ENCODE data around the gene HCRT.

DNA sequence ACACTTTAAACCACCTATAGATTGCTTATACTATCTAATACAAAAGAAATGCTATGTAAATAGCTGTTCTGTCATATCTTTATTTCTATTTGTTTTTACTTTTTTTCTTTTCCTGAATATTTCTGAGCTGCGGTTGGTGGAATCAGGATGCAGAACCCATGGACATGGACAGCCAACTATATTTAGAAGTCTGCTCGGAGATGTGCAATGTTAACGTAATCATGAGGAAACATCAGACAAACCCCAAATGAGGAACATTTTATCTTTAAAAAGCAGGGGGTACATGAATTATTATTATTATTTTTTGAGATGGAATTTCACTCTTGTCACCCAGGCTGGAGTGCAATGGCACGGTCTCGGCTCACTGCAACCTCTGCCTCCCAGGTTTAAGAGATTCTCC lies 40.4 kb upstream of the HCRT start:
- TF ChIP-seq, protein P1, sequence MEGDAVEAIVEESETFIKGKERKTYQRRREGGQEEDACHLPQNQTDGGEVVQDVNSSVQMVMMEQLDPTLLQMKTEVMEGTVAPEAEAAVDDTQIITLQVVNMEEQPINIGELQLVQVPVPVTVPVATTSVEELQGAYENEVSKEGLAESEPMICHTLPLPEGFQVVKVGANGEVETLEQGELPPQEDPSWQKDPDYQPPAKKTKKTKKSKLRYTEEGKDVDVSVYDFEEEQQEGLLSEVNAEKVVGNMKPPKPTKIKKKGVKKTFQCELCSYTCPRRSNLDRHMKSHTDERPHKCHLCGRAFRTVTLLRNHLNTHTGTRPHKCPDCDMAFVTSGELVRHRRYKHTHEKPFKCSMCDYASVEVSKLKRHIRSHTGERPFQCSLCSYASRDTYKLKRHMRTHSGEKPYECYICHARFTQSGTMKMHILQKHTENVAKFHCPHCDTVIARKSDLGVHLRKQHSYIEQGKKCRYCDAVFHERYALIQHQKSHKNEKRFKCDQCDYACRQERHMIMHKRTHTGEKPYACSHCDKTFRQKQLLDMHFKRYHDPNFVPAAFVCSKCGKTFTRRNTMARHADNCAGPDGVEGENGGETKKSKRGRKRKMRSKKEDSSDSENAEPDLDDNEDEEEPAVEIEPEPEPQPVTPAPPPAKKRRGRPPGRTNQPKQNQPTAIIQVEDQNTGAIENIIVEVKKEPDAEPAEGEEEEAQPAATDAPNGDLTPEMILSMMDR (IDR thresholded peaks at IDR 0.05; ENCODE audit: low read depth, low read length) = no peak
- no peak for TF ChIP-seq POLR2A (IDR thresholded peaks at IDR 0.05; ENCODE audit: extremely low read depth, insufficient read length)

All from NB4 (cell line).